NCI-H82 (cell line): Measurements from ENCODE around the gene ARFGAP2.
"Not testable (repeated sequence)": the region's sequence is repeated elsewhere in the genome, so short reads cannot be mapped to it uniquely, and the experiment has no call there.

Experiments
- DNase-seq: peaks from one replicate; lab custom pipeline; 2025; lab: John Stamatoyannopoulos, UW

ARFGAP2 gene

DNA sequence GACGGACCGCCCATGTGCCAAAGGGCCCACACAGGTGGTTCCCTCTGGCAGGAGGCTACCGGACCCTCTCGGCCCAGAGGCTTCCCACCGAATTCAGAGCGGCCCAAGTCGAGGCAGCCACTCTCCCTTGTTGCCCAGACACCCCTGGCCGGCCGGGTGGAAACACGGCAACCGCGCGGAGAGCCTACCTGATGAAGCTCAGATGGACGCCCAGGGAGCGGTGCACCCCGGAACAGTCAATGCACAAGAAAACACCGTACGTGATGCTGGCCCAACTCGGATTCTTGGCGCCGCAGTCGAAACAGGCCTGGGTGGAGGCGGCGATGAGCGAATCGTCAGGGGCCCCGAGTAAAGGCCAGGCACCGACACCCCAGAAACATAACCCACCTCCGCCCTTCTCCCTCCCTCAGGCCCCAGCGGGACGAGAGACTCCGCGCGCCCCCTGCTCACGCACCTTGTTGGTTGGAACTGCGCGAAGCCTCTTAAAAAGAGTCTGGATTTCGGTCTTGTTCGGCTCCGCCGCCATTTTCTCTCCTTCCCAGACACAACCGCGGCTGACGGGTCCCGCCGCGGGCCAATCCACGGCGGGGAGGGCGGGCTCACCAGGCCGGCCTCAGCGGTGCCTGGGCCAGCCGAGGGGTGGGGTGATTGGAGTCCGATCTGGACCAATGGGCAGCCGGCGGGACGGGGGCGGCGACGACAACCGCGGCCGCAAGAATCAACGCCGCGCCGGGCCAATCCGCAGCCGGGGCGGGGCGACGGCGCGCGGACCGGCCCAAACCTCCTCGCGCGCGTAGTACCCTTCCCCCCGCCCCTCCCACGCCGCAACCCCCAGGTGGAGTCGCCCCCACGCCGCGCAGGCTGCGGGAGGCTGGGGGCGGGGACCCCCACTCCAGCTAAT is at the start of gene ARFGAP2:
Gene ARFGAP2, minus strand, starts transcription at position 552 of the 901 bp plus-strand sequence. Its CDS starts 26 bp downstream, at position 526.
- DNase-seq, result peak; percentile 95

DNA sequence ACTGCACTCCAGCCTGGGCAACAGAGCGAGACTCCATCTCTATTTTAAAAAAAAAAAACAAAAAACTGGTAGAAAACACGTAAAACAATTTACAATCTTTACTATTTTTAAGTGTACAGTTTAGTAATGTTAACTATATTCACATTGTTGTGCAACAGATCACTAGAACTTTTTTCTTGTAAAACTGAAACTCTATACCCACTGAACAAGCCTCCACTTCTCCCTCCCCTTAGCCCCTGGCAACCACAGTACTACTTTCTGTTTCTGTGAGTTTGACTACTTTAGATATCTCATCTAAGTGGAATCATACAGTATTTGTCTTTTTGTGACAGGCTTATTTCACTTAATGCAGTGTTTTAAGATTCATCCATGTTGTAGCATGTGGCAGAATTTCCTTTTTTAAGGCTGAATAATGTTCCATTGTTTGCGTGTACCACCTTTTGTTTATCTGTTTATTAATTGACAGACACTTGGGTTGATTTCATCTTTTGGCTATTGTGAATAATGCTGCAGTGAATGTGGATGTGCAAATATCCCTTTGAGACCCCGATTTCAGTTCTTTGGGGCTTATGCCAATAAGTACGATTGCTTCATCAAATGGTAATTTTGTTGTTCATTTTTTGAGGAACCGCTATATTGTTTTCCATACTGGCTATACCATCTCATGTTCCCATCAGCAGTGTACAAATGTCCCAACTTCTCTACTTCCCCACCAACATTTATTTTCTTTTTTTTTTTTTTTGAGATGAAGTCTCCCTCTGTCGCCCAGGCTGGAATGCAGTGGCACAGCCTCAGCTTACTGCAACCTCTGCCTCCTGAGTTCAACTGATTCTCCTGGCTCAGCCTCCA is 49.1 kb upstream of the ARFGAP2 start:
- DNase-seq, result no peak

DNA sequence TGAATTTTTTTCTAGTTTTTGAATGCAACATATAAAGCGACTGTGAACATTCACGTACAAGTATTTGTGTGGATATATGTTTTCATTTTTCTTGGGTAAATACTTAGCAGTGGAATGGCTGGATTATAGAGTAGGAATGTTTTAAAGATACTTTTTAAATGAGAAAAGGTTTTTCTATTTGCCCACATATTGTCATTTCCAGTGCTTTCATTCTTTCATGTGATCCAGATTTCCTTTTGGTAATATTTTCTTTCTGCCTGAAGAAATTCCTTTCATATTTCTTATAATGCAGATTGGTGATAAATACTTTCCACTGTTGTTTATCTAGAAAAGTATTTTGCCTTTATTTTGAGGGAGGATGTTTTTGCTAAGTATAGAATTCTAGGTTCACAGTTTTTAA is 46.0 kb upstream of the ARFGAP2 start:
- no peak for DNase-seq

DNA sequence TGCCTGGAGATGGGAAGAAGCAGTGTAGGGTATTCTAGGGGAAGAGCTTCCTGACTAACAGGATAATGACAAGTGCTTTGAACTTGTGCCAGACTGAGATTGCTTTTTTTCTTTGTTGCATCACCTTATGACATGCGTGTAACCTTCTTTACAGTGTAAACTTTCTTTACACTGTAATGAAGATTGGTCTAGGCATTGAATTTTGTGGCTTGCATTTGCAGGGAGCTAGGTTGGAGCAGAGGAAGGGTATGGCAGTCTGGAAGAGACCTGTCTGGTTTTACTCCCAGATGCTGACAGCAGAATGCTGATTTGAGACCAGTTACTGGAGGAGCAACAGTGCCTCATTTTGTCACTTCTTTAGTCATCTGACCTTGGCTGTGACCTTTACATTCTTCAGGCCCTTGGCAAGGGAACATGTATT is 43.7 kb upstream of the ARFGAP2 start:
- DNase-seq, result peak; percentile 18

DNA sequence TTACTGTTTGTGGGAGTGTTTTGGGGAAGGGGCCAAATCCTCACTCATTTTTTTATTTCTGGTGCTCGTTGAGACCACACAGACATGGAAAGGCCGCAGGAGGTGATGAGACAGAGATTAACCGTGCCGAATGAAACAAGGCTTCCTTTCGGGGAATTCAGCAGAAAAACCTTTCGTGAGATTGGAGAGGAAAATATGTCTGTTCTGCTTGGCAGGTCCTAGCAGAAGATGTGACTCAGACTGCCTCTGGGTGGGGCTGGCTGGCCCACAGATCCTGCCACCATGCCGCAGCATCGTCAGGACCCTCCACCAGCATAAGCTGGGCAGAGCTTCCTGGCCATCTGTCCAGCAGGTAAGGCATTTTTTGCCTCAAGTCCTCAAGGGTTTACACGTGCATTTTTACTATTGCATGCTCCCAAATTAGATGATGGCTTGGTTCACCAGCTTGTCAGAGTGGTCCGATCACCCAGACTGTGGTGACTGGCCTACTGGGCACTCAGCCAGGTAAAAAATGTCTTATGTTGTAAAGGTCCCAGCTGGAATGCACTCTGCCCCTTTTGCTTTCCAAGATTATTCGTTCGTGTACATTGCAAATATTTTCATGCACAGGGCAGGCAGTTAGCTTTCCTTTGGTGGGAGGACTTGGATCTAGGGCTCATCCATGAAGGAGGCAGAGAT is 39.6 kb upstream of the ARFGAP2 start:
- peak; percentile 15 for DNase-seq

DNA sequence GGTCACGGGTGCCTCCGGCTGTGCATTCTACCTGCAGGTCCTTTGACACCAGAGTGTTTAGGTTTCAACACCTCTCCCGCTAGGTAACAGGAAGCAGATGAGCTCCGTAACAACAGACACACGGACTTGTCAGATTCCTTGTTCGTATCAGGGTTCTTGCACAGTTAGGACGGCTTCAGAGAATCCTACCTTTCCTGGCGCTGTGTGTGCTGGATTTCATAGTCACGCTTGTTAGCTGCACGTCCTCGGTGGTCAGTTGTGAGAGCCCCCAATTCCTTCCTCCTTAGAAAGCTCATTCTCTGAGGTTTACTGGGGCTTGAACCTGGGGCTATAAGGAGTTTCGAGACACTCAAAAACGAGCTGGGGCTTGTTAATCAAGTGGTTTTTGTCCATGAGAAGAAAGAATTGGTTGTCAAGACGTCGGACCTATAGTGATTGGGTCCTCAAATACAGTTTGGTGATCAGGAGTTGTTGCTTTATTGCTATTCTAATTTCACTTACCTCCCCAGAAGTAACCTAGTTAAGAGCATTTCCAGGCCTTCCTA is 38.8 kb upstream of the ARFGAP2 start:
- no peak for DNase-seq

DNA sequence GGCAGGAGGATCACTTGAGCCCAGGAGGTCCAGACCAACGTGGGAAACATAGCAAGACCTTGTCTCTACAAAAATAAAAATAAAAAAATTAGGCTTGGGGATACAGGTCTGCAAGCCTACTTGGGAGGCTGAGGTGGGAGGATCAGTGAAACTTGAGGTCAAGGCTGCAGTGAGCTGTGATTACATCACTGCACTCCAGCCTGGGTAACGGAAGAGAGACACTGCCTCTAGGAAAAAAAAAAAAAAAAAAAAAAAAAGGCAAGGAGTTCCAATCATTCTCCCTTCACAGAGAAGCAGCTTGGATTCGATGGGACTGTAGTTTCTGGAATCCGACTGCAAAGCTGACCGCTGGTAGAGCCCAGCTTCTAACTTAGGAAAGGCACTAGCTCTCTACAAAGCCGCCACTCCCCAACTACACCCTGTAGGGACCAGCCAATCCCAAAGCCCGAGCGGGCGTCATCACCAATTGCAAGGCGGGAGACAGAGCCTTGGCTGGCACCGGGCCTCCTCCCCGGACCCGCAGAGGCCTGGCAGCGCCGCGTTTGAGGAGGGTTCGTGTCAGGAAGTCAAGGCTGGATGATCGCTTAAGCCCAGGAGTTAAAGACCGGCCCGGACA is 37.4 kb upstream of the ARFGAP2 start:
- DNase-seq, result no peak

DNA sequence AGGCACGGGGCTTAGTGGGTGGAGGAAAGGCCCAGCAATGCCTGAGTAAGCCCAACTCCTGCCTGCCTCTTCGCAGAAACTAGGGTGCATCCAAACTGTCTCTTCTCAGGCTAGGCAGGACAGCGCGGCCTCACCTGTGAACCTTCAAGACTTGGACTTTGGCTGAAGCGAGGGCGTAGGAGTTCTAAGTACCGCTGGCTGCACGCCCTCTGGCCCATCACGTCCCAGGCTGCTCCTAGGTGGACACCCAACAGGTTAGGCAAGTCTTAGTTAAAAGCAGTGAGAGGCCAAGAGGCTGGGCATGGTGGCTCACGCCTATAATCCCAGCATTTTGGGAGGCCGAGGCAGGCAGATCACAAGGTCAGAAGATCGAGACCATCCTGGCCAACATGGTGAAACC is 36.3 kb upstream of the ARFGAP2 start:
- no peak for DNase-seq

DNA sequence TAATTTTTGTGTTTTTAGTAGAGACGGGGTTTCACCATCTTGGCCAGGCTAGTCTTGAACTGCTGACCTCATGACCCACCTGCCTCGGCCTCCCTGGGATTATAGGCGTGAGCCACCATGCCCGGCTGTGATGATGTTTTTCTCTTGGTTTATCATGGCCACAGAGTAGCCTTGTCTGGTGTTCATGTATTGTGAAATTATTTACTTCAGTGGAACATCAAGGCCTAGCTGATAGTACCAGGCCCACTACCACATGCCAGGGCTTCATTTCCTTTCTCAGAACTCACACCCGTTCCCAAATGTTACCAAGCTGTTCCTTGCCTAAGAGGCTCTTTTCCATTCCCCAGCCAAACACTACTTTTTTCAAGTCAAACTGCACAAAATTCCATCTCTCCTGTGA is 31.9 kb upstream of the ARFGAP2 start:
- no peak for DNase-seq

DNA sequence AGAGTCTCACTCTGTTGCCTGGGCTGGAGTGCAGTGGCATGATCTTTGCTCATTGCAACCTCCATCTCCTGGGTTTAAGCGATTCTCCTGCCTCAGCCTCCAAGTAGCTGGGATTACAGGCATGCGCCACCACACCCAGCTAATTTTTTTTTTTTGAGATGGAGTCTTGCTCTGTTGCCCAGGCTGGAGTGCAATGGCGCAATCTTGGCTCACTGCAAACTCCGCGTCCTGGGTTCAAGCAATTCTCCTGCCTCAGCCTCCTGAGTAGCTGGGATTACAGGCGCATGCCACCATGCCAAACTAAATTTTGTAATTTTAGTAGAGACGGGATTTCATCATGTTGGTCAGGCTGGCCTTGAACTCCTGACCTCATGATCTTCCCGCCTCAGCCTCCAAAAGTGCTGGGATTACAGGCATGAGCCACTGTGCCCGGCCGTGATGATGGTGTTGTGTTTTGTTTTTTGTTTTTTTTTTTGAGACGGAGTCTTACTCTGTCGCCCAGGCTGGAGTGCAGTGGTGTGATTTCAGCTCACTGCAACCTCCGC is 31.4 kb upstream of the ARFGAP2 start:
- not testable (repeated sequence) for DNase-seq

DNA sequence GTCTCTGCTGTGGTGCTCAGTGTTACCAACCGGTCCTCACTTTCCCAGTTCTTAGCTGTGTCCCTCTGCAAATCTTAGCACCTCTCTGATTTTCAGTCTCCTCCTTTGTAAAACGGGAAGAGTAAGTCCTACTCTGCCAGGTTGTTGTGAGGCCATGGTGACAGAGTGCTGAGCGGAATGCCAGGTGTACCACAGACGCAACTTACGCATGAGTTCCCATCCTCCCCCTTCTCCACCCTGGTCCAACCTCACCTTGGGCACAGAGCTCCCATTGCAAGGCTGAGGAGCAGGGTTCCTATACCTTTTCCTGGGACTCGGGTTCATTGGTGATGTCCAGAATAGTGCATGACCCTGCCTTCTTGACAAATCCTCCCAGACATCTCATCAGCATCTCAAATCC is 30.8 kb upstream of the ARFGAP2 start:
- DNase-seq, result no peak

DNA sequence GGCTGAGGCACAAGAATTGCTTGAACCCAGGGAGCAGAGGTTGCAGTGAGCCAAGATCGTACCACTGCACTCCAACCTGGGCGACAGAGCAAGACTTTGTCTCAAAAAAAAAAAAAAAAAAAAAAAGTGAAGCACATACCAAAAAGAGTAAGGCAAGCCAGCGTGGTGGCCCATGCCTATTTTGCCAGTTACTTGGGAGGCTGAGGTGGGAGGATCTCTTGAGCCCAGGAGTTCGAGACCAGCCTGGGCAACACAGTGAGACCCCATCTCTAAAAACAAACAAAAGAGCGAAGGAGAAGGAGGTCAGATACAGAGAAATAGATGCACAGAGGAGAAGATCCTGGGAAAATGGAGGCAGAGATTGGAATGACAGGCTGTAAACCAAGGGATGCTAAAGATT is 29.9 kb upstream of the ARFGAP2 start:
- DNase-seq, result not testable (repeated sequence)

DNA sequence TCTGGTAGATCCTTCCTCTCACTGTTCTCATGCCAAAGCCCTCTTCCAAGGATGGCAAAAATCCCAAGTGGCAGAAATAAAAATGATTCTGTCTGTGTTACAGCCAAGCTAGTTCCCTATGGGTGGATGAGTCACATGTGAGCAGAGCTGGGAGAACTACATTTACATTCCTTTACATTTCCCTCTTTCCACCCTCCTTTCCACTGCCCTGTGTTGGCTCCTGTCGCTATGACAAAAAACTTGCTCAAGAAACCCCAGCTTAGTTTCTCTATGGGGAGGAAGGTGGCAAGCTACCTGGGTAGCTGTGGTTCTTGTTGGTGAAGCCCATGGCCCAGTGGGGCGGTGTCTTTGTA is 27.9 kb upstream of the ARFGAP2 start:
- no peak for DNase-seq

DNA sequence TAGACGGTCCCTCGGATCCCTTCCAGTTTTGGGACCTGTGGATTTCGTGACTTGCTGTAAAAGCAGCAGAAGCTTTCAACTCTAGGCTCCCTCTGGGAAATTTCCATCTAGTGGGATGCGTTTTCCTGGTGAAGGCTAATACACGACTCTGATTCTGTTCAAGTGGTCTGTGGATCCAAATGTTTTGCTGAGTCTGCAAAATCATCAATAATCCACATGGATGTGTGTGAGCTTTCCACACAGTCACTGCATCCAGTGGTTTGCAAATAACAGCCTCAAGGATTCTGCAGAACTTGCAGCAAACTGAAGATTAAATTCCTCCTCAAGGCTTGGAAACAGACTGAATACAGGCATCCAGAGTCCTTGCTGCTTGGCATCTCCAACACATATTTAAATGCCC is 25.9 kb upstream of the ARFGAP2 start:
- no peak for DNase-seq

DNA sequence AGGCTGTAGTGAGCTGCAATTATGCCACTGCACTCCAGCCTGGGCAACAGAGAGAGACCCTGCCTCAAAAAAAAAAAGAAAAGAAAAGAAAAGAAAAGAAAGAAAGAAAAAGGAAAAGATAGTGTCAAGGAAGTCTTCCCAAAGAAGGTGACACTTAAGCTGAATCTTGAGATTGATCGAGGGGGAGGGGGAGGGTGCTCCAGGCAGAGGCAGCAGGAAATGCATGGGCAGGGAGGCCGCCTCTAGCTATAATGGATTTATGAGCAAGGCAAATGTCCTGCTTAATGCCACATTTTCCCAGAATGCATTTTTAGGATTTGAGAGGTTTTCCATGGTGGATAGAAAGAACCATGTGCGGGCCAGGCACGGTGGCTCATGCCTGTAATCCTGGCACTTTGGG is 24.3 kb upstream of the ARFGAP2 start:
- peak; percentile 22 for DNase-seq

DNA sequence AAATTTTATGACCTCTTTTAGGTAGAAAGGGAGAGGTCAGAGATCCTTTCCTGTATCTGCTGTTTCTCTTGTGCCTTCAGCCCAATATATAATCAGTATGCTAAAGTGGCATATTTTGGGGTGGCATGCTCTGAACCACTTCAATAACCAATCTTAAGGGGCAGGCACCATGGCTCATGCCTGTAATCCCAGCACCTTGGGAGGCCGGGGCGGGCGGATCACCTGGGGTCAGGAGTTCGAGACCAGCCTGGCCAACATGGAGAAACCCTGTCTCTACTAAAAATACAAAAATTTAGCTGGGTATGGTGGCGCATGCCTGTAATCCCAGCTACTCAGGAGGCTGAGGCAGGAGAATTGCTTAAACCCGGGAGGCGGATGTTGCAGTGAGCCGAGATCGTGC is 21.5 kb upstream of the ARFGAP2 start:
- DNase-seq, result not testable (repeated sequence)

DNA sequence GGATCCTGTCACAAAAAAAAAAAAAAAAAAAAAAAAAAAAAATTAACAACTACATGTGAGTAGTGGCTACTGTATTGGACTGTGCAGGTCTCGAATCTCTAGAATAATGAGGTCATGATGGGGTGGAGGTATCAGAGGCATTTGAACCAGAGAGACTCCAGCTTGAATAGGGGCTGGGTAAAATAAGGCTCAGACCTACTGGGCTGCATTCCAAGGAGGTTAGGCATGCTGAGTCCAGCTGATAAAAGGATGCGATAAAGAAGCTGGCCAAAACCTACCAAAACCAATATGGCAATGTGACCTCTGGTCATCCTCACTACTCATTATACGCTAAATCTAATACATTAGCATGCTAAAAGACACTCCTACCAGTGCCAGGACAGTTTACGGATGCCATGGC is 15.4 kb upstream of the ARFGAP2 start:
- no peak for DNase-seq

DNA sequence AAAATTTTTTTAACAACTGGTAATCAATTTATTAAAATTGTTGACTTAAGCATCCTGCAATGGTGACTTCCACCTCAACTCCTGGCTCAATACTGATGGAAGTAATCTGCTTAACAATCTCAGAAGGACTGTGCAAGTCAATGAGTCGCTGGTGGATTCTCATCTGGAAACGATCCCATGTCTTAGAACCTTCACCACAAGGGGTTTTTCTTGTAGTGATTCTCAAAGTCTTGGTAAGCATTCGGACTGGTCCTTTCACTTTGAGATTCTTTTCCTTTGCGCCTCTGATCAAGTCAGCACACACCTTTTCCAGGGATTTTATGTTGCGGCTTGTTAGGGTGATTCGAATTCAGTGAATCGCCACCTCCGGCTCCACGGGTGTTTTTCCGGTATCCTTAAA is 14.5 kb upstream of the ARFGAP2 start:
- DNase-seq, result not testable (repeated sequence)

DNA sequence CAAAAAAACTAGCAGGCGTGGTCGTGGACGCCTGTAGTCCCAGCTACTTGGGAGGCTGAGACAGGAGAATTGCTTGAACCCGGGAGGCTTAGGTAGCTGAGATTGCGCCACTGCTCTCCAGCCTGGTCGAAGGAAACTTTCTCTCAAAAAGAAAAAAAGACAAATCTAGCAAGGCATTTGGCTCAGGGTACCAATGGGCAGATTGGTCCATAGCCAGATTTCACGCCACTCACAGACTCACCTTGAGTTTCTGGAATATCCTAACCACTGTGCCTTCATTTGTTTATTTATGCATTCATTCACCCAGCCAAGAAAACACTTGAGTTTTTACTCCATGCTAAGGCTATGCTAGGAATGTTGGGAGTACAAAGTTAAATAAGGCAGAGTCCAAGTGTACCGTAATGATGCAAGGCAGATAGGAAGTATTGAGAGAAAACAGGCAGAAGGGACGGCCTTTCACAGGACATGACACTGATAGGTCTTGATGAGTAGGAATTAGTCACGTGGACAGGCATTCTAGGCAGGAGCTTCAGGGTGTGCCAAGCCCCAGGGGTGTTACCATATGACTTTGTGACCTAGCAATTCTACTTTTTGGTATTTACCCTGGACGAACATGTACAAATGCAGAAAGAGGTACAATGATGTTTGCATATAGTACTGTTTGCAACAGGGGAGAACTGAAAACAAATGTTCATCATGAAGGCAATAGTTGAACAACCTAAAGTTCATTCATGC is 12.6 kb upstream of the ARFGAP2 start:
- no peak for DNase-seq

DNA sequence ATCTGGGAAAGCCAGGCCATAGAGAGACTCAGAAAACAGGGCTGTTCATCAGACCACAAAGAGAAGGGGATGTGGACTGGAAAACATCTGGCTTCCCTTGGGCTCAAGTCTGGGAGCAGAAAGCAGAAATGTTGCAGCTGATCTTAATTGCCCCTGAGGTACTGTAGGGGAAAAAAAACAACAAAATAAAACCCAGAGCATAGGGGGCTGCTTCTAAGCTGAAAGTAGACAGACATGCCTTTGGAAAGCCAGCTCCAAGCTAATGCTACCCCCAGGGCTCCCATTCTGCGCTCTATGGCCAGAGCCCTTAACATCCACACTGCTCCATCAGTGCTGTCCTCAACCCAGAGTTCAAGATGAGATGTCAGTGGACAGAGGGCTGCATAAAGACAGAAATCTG is 11.6 kb upstream of the ARFGAP2 start:
- DNase-seq, result no peak

DNA sequence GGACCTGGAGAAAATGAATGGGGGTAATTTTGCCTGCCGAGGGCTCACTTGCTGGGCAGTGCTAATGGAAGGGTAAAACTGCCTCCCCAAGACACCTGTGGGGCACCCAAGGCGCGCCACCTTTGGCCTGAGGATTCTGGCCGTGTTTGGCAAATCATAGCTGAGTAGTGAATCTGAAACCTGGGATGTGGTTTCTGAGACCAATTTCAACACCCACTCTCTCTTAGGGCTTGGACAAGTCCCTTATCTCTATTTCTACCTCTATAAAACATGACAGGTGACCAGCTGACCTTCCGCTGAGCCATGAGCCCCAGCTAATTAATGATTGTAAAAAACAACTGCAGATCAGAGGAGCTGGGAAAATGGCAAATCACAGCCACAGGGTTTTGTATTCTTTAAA is 11.0 kb upstream of the ARFGAP2 start:
- DNase-seq, result no peak
